Smooth muscle cell of the brain vasculature (primary cell): ENCODE data around the gene TRIM65.
"Not testable (repeated sequence)": the region's sequence is repeated elsewhere in the genome, so short reads cannot be mapped to it uniquely, and the experiment has no call there.

Experiments
- DNase-seq: peaks from one replicate; pipeline ENCODE4 v3.0.0-alpha.2; 2012; ENCODE audit warnings: low read depth, low spot score

The TRIM65 gene

GRCh38 chr17:75897160-75898019, 639 bp upstream of the TRIM65 start:
- DNase-seq, result no peak

DNA sequence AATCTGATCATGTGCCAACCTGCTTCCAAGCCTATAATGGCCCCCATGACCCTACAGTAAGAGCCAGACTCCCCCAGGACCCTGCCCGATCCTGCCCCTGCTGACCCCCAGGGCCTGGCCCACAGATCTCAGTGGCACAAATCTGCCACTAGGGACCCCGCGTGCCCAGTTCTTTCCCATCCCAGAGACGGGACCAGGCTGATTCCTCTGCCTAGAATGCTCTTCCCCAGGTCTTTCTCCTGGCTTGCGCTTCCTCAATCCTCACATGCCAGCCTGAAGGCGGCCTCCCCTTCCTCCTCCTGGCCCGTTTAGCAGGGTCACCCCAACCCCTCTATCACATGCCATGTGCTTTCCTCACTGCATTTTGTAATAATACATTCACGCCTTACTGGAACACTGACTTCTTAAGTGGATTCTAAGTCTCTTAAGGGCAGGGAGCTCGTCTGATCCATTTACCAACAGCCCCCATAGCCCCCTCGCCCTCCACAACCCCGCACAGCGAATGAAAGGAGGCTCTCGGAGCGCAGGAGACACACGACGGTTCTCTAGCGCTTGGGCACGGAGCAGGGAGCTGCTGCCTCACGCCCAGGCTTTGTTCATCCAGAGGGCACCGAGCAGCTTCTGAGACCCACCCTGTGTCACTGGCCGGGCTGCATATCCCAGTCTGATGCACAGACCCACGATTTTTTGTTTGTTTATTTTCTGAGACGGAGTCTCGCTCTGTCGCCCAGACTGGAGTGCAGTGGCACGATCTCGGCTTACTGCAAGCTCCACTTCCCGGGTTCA, 1.2 kb downstream of the TRIM65 start:
- no peak for DNase-seq

- DNase-seq, result no peak
Measured at GRCh38 chr17:75894049-75894733, 2.6 kb downstream of the TRIM65 start.

DNA sequence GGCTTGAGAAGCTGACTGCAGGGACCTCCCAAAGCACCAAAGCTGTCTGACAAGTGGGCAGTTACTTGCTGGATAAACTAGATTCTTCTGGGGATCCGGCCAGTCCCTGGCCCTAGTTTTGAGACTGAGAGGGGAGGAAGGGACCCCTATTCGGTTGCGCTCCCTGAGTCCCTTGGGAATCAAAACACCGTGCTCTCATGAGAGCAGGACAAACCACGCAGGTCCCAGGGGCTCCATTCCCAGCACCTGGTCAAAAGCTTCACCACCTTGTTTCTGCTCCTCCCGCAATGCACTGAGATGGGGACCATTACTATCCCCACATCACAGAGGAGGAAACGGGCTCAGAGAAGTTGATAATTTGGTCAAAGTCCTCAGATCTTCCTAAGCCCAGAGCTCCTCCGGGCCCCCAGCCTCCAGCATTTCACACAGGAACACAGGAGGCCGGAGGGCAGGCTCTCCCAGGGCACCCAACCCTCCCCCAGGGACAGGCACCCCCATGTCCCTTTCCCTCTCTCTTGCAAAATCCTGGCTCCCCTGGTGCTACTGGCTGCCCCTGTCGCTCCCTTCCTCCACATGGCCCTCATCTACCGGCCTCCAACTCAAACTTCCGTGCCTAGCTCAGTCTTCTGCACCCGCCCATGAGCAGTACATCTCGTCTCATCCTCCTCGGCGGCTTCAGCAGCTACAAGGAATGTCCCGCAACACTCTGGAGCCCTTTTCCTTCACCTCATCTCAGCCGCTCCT, 3.3 kb downstream of the TRIM65 start:
- no peak for DNase-seq

DNA sequence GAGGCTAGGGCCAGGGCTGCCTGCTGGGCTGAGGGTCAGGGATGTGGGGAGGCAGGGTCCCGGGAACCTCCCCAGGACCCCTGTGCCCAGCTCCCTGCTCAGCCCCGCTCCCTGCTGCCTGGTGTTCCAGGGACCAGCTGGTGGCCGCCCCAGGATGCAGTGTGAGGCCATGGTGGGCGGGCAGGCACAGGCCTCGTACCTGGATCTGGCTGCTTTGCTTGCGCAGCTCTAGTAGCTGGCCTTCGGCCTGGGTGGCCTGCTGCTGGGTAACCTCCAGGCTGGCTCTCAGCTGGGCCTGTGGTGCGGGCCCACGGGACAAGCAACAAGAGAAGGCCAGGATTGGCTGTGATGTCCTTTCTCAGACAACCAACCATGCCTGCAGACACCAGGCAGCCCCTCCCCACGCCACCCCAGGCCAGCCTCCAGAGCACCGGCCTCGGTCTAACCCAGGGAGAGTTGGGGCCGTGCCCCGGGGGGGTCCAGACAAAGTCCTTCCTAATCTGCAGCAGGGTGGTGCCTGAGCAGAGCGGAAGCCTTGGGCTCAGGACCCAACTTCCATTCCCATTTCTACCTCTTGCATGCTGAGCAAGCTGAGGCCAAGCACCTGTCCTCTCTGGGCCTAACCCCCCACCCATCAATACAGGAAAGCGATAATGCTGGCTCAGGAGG, 4.1 kb downstream of the TRIM65 start:
- no peak for DNase-seq

DNA sequence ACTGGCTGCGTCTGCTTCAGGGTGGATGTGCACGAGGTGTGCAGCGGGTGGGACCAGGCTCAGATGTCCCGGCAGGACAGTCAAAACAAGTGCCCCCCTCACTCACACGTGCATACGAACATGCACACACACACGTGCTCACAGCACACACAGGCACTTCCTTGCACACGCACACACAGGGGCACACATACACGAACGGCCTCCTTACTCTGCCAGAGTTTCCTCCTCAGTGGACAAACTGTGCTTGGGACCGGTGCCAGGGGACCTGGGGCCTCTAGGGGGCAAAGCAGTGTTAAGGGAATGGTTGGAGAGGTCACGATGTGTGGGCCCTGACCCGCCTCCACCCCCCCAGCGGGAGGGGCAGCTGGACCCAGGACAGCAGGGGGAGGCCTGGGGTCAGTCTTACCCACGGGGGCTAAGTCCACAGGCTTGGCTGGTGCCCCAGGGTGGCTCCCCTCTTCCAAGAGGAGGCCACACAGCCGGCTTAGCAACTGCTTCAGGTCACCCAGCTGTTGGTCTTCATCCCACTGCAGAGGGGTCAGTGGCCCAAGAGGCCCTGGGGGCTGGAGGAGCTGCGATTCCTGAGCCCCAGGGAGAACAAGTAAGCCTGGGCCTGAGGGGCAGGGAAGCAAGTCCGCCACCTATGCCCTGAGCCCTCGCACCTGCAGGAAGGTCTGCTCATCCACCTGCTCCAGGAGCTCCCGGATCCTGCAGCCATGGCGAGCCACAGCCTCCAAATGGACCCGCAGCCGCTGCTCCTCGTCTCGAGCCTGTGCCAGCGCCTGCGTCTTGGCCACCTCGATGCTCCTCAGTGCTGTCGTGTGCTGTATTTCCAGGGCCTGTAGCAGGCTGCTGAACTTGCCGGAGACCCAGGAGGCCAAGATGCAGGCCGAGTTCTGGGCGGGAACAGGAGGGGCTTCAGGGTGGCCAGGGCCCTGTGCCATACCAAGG, 4.9 kb downstream of the TRIM65 start:
- DNase-seq, result no peak

- DNase-seq, result no peak
Measured at GRCh38 chr17:75891022-75891604, 5.6 kb downstream of the TRIM65 start.

DNA sequence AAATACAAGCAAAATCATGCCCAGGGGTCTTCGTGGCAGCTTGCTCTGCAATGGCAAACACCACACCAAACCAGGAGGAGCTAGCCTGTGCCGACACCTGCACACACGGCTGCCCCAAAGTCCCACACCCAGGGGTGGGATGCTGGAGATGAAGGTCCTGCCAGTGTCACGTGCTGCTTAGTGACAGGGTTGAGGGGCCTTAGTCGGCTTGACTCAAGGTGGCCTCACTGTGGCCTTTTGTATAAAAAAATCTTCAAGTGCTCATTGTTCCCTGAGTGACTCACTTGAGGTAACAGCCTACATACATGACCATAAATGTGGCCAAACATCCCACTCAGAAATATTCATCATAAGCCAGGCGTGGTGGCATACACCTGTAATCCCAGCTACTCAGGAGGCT, 7.3 kb downstream of the TRIM65 start:
- no peak for DNase-seq

- no peak for DNase-seq
Measured at GRCh38 chr17:75888484-75888883, 8.3 kb downstream of the TRIM65 start.

DNA sequence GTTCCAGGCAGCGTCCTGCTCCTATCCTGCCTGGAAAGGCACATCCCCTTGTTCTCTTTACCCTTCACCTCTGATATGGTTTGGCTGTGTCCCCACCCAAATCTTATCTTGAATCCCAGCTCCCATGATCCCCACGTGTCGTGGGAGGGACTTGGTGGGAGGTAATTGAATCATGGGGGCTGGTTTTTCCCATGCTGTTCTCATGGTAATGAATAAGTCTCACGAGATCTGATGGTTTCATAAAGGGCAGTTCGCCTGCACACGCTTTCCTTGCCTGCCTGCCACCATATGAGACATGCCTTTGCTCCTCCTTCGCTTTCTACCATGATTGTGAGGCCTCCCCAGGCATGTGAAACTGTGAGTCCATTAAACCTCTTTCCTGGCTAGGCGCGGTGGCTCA, 10.9 kb downstream of the TRIM65 start:
- DNase-seq, result not testable (repeated sequence)

DNA sequence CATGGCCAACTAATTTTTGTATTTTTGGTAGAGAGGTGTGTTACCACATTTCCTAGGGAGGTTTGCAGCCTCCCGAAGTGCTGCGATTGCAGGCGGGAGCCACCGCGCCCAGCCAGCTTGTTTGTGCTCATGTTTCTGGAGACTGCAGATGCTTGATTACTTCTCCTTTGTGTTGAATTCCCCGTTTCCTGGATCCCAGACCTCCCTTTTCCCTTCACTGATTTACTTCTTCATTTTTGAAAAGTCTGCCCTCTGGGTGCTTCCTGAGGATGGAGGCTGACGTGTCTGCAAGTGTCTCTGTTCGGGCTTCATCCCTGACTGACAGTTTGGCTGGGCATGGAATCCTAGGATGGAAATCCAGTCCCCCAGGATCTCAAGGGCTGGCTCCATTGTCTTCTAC, 11.3 kb downstream of the TRIM65 start:
- DNase-seq, result no peak

DNA sequence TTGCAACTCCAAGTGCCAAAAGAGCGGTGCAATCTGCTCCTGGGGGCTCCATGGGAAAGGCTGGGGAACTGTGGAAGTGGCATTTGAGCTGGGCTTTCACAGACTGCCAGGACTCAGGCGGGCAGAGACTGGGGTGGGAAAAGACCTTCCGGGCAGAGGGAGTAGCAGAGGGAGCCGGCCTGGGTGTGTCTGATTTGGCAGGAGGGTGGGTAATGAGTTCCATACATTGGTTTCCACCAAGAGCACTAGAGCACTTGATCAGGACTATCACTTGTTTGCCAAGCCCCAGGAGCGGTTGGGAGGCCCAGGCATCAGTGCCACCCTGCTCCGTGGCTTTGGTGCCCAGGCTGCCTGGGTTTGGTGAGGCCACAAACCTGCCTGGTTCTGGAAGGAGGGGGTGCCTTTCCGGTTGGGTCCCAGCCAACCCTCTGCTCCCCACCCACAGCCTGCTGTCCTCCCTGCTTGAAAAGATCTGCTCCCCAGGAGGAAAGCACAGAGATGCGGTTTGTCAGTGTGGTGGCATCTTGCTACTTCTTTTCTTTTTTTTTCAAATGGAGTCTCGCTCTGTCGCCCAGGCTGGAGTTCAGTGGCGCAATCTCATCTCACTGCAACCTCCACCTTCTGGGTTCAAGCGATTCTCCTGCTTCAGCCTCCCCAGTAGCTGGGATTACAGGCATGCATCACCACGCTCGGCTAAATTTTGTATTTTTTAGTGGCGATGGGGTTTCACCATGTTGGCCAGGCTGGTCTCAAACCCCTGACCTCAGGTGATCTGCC, 14.9 kb downstream of the TRIM65 start:
- DNase-seq, result no peak

DNA sequence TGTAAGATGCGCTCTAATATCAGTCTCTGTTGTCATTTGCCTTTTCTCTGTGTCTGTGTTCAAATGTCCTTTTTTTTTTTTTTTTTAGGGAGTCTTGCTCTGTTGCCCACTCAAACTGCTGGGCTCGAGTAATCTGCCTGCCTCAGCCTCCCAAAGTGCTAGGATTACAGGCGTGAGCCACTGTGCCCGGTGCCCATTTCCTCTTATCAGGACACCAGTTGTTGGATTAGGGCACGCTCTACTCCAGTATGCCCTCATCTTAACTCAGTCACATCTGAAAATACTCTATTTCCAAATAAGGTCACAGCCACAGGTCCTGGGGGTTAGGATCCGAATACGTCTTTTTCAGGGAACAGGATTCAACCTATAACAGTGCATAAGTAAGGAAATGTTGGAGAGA, 16.5 kb downstream of the TRIM65 start:
- no peak for DNase-seq

- DNase-seq, result no peak
Measured at GRCh38 chr17:75878174-75878998, 18.4 kb downstream of the TRIM65 start, which contains the start of gene TRIM47. Gene TRIM47, minus strand, starts transcription at chr17:75878581. Its CDS starts 33 bp downstream, at chr17:75878548.

GRCh38 chr17:75877752-75878173, 19.0 kb downstream of the TRIM65 start:
- DNase-seq, result no peak

GRCh38 chr17:75876938-75877751, 19.6 kb downstream of the TRIM65 start:
- DNase-seq, result peak; percentile 70
